HepG2 (cell line): Measurements from ENCODE around the gene ENO2. TPM values are rescaled to one million over a fixed set of nuclear protein-coding genes. Genes with fewer than 3 reads are reported as not detected.

Experiments
- BCL3 ChIP-seq: sonication (generic); formaldehyde crosslinking; IDR thresholded peaks from 2 replicates; pipeline ENCODE4 v1.5.1; 2020; ENCODE audit warnings: mild to moderate bottlenecking, missing genetic modification reagents, moderate library complexity
- CEBPG ChIP-seq: IDR thresholded peaks from 2 replicates; pipeline ENCODE4 v1.6.1; 2016
- HNF4A ChIP-seq: sonication (generic); formaldehyde crosslinking; IDR thresholded peaks from 2 replicates; pipeline ENCODE4 v1.4.0; 2020; ENCODE audit warnings: missing genetic modification reagents
- MATR3 ChIP-seq: sonication (generic); formaldehyde crosslinking; IDR thresholded peaks from 2 replicates; pipeline ENCODE4 v1.4.0; 2020; ENCODE audit warnings: missing genetic modification reagents
- NCOR1 ChIP-seq: fragments of 200-600 bp; sonication (generic); IDR thresholded peaks from 2 replicates; pipeline ENCODE4 v1.7.0; 2017; ENCODE audit warnings: antibody characterized with exemption, low read length, borderline replicate concordance
- POLR2AphosphoS2 ChIP-seq: IDR thresholded peaks from 2 replicates; pipeline ENCODE4 v1.6.1; 2011; ENCODE audit warnings: low read depth, low read length, improper control_type of control experiment
- TMF1 ChIP-seq: sonication (generic); formaldehyde crosslinking; IDR thresholded peaks from 2 replicates; pipeline ENCODE4 v1.8.1; 2022; ENCODE audit warnings: low read depth, missing genetic modification reagents
- ZGPAT ChIP-seq: IDR thresholded peaks from 2 replicates; pipeline ENCODE4 v1.6.1; 2016; ENCODE audit warnings: mild to moderate bottlenecking
- ZNF510 ChIP-seq: sonication (generic); formaldehyde crosslinking; IDR thresholded peaks from 2 replicates; pipeline ENCODE4 v1.4.0; 2020; ENCODE audit warnings: low read depth, mild to moderate bottlenecking, missing genetic modification reagents
- ZNF564 ChIP-seq: sonication (generic); formaldehyde crosslinking; IDR thresholded peaks from 2 replicates; pipeline ENCODE4 v1.8.1; 2023; ENCODE audit warnings: mild to moderate bottlenecking, missing genetic modification reagents
- ZNF615 ChIP-seq: sonication (generic); formaldehyde crosslinking; IDR thresholded peaks from 2 replicates; pipeline ENCODE4 v1.5.0; 2020; ENCODE audit warnings: mild to moderate bottlenecking, missing genetic modification reagents, borderline replicate concordance
- polyA plus RNA-seq, 8 experiments: library from polyadenylated mRNA; depleted of rRNA in 3 of 8; stranded (reverse) in 7 of 8; unstranded in 1 of 8; fragments of >200 nt; fragmentation: Illumina TruSeq in 4 of 8; extraction: Trizol in 4 of 8; gene quantifications; 2 replicates each; pipeline versions ENCODE4 v1.2.1 to v1.2.3, GENCODE V29; 2011 to 2016; ENCODE audit warnings: low read depth in 4 of 8, missing spikeins in 1 of 8, mixed read lengths in 1 of 8; ENCODE audit not compliant: insufficient read depth in 1 of 8
- total RNA-seq, 5 experiments: library from RNA; depleted of rRNA; stranded (reverse); fragments of >200 nt; fragmentation: Illumina TruSeq; extraction: Trizol; gene quantifications; 2 replicates each; pipeline ENCODE4 v1.2.3, GENCODE V29; 2016; ENCODE audit warnings: low read depth in 1 of 5
- TF ChIP-seq, protein P1 (sequence below): sonication (generic); formaldehyde crosslinking; IDR thresholded peaks from 2 replicates; pipeline ENCODE4 v1.5.0; 2020; ENCODE audit warnings: mild to moderate bottlenecking, missing genetic modification reagents
- TF ChIP-seq, protein P2 (sequence below): sonication (generic); formaldehyde crosslinking; IDR thresholded peaks from 2 replicates; pipeline ENCODE4 v1.5.0; 2020; ENCODE audit warnings: mild to moderate bottlenecking, missing genetic modification reagents

The ENO2 gene
- total and polyA plus RNA-seq, 2 of the 13 experiments (the other 11 are each of a cell fraction or from before 2014, with no cell fraction given), result 19.3 to 136 TPM

DNA sequence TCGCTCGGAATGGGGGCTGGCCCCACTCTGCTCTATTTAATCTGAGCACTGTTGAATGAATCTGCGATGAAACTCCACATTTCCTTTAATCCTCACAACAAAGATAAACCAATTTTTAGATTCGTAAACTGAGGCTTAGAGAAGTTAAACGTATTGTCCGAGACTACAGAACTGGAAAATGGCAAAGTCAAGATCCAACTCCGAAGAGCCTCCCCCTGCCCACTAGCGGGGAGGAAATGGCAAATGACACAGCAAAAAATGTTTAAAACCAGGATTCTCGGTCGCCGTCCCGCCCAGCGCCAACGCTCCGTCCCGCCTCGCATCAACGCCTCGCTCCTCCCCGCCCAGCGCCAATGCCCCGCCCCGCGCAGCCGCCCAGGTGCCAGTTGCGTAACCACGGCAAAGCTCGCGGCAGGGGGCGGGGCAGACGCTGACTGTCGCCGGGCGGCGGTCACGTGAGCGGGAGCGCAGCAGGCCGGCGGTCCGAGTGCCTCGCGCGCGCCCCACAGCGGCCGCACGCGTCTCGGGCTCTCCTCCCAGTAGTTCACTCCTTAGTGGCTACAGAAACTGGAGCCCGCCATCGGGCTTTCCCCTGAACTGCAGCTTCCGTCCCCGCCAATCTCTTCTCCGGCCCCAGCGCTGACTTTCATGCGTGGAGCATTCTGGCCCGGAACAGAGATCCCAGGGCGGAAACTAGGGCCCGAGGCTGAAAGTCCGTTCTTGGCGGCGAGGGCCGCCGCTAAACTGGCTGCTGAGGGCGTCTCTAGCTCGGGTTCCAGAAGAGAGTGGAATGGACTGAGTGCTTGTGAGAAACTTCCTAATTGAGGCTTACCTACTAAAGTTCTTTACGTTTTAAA, 23.4 kb upstream of the ENO2 start (continued):
- TF ChIP-seq, protein P1, sequence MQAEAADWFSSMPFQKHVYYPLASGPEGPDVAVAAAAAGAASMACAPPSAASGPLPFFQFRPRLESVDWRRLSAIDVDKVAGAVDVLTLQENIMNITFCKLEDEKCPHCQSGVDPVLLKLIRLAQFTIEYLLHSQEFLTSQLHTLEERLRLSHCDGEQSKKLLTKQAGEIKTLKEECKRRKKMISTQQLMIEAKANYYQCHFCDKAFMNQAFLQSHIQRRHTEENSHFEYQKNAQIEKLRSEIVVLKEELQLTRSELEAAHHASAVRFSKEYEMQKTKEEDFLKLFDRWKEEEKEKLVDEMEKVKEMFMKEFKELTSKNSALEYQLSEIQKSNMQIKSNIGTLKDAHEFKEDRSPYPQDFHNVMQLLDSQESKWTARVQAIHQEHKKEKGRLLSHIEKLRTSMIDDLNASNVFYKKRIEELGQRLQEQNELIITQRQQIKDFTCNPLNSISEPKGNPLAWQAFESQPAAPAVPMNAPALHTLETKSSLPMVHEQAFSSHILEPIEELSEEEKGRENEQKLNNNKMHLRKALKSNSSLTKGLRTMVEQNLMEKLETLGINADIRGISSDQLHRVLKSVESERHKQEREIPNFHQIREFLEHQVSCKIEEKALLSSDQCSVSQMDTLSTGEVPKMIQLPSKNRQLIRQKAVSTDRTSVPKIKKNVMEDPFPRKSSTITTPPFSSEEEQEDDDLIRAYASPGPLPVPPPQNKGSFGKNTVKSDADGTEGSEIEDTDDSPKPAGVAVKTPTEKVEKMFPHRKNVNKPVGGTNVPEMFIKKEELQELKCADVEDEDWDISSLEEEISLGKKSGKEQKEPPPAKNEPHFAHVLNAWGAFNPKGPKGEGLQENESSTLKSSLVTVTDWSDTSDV, result no peak
- TF ChIP-seq NCOR1, result no peak; the same call in 1 of the 2 replicates
- TF ChIP-seq HNF4A (CRISPR knock-in tag), result no peak
- peak; percentile 96 for TF ChIP-seq ZGPAT (CRISPR knock-in tag)
- no peak for TF ChIP-seq POLR2AphosphoS2
- peak; percentile 67; the same call in 1 of the 2 replicates for TF ChIP-seq BCL3 (CRISPR knock-in tag)
- TF ChIP-seq ZNF564 (CRISPR knock-in tag), result no peak
- no peak for TF ChIP-seq MATR3
- TF ChIP-seq, protein P2, sequence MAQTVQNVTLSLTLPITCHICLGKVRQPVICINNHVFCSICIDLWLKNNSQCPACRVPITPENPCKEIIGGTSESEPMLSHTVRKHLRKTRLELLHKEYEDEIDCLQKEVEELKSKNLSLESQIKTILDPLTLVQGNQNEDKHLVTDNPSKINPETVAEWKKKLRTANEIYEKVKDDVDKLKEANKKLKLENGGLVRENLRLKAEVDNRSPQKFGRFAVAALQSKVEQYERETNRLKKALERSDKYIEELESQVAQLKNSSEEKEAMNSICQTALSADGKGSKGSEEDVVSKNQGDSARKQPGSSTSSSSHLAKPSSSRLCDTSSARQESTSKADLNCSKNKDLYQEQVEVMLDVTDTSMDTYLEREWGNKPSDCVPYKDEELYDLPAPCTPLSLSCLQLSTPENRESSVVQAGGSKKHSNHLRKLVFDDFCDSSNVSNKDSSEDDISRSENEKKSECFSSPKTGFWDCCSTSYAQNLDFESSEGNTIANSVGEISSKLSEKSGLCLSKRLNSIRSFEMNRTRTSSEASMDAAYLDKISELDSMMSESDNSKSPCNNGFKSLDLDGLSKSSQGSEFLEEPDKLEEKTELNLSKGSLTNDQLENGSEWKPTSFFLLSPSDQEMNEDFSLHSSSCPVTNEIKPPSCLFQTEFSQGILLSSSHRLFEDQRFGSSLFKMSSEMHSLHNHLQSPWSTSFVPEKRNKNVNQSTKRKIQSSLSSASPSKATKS (CRISPR knock-in tag), result no peak
- TF ChIP-seq TMF1 (CRISPR knock-in tag), result no peak
- no peak for TF ChIP-seq ZNF615 (CRISPR knock-in tag)
- TF ChIP-seq ZNF510 (CRISPR knock-in tag), result no peak
- TF ChIP-seq CEBPG (CRISPR knock-in tag), result peak; percentile 99
